Panc1 (cell line): Measurements from ENCODE around the gene DNM1.

Experiments used
- POLR2AphosphoS5 ChIP-seq: IDR thresholded peaks from 2 replicates; pipeline ENCODE4 v1.6.1; 2012; ENCODE audit warnings: mild to moderate bottlenecking, low read depth, low read length, moderate library complexity
- TCF7L2 ChIP-seq: IDR thresholded peaks from 2 replicates; pipeline ENCODE4 v1.6.1; 2011; ENCODE audit warnings: mild to moderate bottlenecking, low read depth, low read length, inconsistent platforms
- TF ChIP-seq, protein P1 (sequence below): fragments of 450-650 bp; IDR thresholded peaks from 2 replicates; pipeline ENCODE4 v1.5.1; 2017; ENCODE audit warnings: mild to moderate bottlenecking
- TF ChIP-seq, protein P2 (sequence below), 2 experiments: IDR thresholded peaks; 2 replicates each; pipeline ENCODE4 v1.6.1; 2011 to 2012; ENCODE audit warnings: low read depth in 2 of 2, control low read depth in 1 of 2, low read length in 1 of 2, mild to moderate bottlenecking in 1 of 2, moderate library complexity in 1 of 2; ENCODE audit not compliant: insufficient read depth in 1 of 2

DNA sequence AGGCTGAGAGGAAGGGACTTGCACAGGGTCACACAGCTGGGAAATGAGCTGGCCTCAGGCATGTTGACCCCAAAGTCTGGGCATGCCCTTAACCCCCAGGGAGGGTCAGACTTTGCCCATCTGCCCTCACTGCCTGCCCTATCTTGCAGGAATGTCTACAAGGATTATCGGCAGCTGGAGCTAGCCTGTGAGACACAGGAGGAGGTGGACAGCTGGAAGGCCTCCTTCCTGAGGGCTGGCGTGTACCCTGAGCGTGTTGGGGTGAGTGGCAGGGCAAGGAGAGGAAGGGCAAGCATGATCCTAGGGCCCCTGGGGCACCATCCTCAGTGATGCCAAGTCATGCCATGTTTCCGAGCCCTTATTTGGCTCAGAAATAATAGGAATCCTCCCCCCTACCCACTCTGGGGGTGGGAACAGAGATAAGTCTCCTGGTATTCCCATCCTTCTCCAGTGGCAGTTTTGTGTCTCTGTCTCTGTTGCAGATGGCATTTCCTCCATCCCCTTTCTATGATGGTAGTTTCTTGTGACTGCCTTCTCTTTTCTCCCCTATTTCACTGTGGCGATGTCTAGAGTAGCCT, 44.1 kb downstream of the DNM1 start:
- TF ChIP-seq, protein P1, sequence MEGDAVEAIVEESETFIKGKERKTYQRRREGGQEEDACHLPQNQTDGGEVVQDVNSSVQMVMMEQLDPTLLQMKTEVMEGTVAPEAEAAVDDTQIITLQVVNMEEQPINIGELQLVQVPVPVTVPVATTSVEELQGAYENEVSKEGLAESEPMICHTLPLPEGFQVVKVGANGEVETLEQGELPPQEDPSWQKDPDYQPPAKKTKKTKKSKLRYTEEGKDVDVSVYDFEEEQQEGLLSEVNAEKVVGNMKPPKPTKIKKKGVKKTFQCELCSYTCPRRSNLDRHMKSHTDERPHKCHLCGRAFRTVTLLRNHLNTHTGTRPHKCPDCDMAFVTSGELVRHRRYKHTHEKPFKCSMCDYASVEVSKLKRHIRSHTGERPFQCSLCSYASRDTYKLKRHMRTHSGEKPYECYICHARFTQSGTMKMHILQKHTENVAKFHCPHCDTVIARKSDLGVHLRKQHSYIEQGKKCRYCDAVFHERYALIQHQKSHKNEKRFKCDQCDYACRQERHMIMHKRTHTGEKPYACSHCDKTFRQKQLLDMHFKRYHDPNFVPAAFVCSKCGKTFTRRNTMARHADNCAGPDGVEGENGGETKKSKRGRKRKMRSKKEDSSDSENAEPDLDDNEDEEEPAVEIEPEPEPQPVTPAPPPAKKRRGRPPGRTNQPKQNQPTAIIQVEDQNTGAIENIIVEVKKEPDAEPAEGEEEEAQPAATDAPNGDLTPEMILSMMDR, result no peak
- TF ChIP-seq POLR2AphosphoS5 (no peak), TCF7L2 (no peak)
- TF ChIP-seq, protein P2, sequence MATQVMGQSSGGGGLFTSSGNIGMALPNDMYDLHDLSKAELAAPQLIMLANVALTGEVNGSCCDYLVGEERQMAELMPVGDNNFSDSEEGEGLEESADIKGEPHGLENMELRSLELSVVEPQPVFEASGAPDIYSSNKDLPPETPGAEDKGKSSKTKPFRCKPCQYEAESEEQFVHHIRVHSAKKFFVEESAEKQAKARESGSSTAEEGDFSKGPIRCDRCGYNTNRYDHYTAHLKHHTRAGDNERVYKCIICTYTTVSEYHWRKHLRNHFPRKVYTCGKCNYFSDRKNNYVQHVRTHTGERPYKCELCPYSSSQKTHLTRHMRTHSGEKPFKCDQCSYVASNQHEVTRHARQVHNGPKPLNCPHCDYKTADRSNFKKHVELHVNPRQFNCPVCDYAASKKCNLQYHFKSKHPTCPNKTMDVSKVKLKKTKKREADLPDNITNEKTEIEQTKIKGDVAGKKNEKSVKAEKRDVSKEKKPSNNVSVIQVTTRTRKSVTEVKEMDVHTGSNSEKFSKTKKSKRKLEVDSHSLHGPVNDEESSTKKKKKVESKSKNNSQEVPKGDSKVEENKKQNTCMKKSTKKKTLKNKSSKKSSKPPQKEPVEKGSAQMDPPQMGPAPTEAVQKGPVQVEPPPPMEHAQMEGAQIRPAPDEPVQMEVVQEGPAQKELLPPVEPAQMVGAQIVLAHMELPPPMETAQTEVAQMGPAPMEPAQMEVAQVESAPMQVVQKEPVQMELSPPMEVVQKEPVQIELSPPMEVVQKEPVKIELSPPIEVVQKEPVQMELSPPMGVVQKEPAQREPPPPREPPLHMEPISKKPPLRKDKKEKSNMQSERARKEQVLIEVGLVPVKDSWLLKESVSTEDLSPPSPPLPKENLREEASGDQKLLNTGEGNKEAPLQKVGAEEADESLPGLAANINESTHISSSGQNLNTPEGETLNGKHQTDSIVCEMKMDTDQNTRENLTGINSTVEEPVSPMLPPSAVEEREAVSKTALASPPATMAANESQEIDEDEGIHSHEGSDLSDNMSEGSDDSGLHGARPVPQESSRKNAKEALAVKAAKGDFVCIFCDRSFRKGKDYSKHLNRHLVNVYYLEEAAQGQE (IDR thresholded peaks at IDR 0.05; ENCODE audit: insufficient read depth in 1 of 2, low read depth in 2 of 2, low read length in 1 of 2), result no peak
